Activated naive CD8-positive, alpha-beta T cell (primary cell): ENCODE data around the gene TOR2A.
"Not testable (repeated sequence)": the region's sequence is repeated elsewhere in the genome, so short reads cannot be mapped to it uniquely, and the experiment has no call there.

Experiments used
- H3K27ac Mint-ChIP-seq: one replicate; pipeline ENCODE4 v1.8.0; 2021; ENCODE audit warnings: mixed read lengths
- H3K27me3 Mint-ChIP-seq: one replicate; pipeline ENCODE4 v1.8.0; 2021; ENCODE audit warnings: mixed read lengths
- H3K36me3 Mint-ChIP-seq: one replicate; pipeline ENCODE4 v1.8.0; 2021; ENCODE audit warnings: mixed read lengths
- H3K4me1 Mint-ChIP-seq: one replicate; pipeline ENCODE4 v1.8.0; 2021; ENCODE audit warnings: low read depth, mixed read lengths
- H3K4me3 Mint-ChIP-seq: one replicate; pipeline ENCODE4 v1.8.0; 2021; ENCODE audit warnings: mild to moderate bottlenecking, mixed read lengths
- H3K9me3 Mint-ChIP-seq: one replicate; pipeline ENCODE4 v1.8.0; 2021; ENCODE audit warnings: low read depth, mixed read lengths

The TOR2A gene

GRCh38 chr9:127734747-127735529, at the start of gene TOR2A:
Gene TOR2A, minus strand, starts transcription at chr9:127735294. Its CDS starts 24 bp downstream, at chr9:127735270.
- H3K4me1 Mint-ChIP-seq: peaks cover 17% of the 10 kb centered on the region
- H3K9me3 Mint-ChIP-seq: no peaks in the 10 kb centered on the region

GRCh38 chr9:127783111-127784008, 48.3 kb upstream of the TOR2A start:
- Mint-ChIP-seq H3K27me3 (no peaks in the 10 kb centered on the region), H3K4me1 (peaks cover 67% of the 10 kb centered on the region), H3K36me3 (no peaks in the 10 kb centered on the region), H3K4me3 (peak overlapping the region; percentile 79), H3K9me3 (no peaks in the 10 kb centered on the region), H3K27ac (peak overlapping the region; percentile 96)

More at GRCh38 chr9:127734747-127735529, at the start of gene TOR2A:
- Mint-ChIP-seq H3K4me3 (peak within 1 kb of the TSS; percentile 92), H3K36me3 (no peaks in the 10 kb centered on the region), H3K27me3 (no peaks in the 10 kb centered on the region), H3K27ac (peak within 1 kb of the TSS; percentile 89)

DNA sequence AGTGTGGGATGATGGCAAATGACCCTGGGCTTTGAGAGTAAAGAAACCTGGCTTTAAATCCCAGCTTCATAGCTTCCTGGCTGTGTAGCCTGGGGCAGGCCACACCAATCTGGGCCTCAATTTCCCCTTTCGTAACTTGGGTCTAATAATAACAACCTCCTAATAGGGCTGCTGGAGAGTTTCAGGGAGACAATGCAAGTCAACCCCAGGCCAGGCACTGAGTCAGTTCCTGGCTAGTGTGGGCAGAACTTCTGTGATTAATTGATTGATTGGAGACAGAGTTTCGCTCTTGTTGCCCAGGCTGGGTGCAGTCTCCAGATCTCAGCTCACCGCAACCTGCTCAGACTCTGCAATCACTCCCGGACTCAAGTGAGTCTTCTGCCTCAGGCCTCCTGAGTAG, 46.7 kb upstream of the TOR2A start:
- Mint-ChIP-seq H3K27me3 (no peaks in the 10 kb centered on the region), H3K36me3 (no peaks in the 10 kb centered on the region), H3K4me1 (peaks cover 65% of the 10 kb centered on the region), H3K4me3 (no peak overlapping the region), H3K27ac (peak overlapping the region; percentile 84), H3K9me3 (no peaks in the 10 kb centered on the region)

DNA sequence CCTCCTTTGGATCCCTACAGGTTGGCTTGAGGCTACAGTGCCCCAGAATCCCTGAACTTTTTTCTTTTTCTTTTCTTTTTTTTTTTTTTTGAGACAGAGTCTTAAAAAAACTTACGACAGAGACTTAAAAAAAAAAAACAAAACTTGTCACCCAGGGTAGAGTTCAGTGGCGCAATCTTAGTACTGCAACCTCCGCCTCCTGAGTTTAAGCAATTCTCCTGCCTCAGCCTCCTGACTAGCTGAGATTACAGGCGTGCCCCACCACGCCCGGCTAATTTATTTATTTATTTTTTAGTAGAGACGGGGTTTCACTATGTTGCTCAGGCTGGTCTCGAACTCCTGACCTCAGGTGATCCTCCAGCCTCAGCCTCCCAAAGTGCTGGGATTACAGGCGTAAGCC, 45.8 kb upstream of the TOR2A start:
- Mint-ChIP-seq H3K27ac (peak overlapping the region; percentile 54), H3K4me1 (peaks cover 69% of the 10 kb centered on the region)
- H3K9me3 Mint-ChIP-seq, H3K36me3 Mint-ChIP-seq, H3K27me3 Mint-ChIP-seq, H3K4me3 Mint-ChIP-seq: not testable (repeated sequence)

GRCh38 chr9:127780126-127780885, 45.2 kb upstream of the TOR2A start:
- no peak overlapping the region for H3K4me3 Mint-ChIP-seq

DNA sequence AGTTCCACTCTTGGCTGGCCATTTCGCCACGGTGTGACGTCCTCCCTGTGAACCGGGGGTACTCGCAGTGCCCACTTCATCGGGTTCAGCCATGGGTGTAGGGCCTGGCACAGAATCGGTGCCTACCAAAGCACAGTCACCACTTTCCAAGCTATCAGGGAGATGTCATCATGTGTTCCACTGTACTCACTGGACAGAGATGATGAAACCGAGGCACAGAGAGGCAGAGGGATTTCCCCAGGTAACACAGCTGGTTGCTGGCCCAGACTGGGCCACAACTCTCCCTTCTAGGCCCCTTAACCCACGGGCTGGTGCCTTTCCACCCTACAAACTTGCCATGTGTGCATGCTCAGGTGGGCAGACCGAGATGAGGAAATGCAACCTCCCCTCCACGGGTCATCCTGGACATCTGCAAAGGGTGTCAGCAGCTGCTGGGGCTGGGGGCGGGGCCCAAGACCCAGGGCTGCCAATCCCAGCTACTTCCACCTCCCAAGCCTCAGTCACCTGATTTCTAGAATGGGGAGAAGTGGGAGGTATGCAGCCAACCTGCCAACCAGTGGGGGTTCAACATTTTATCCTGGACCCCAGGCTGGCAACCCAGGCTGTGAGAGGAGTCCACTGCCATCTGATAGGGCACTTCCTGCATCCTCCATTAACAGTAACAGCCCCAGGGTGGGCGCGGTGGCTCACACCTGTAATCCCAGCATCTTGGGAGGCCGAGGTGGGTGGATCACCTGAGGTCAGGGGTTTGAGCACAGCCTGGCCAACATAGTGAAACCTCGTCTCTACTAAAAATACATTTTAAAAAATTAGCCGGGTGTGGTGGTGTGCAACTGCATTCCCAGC, 44.3 kb upstream of the TOR2A start:
- no peaks in the 10 kb centered on the region for H3K36me3 Mint-ChIP-seq
- peak overlapping the region; percentile 99 for H3K27ac Mint-ChIP-seq
- peak overlapping the region; percentile 92 for H3K4me3 Mint-ChIP-seq
- H3K27me3 Mint-ChIP-seq: no peaks in the 10 kb centered on the region
- peaks cover 70% of the 10 kb centered on the region for H3K4me1 Mint-ChIP-seq
- no peaks in the 10 kb centered on the region for H3K9me3 Mint-ChIP-seq

More at GRCh38 chr9:127780126-127780885, 45.2 kb upstream of the TOR2A start:
- peaks cover 69% of the 10 kb centered on the region for H3K4me1 Mint-ChIP-seq
- H3K27me3 Mint-ChIP-seq: no peaks in the 10 kb centered on the region
- peak overlapping the region; percentile 99 for H3K27ac Mint-ChIP-seq
- no peaks in the 10 kb centered on the region for H3K9me3 Mint-ChIP-seq
- H3K36me3 Mint-ChIP-seq: no peaks in the 10 kb centered on the region

- Mint-ChIP-seq H3K4me1 (peaks cover 67% of the 10 kb centered on the region), H3K27me3 (no peaks in the 10 kb centered on the region), H3K36me3 (no peaks in the 10 kb centered on the region), H3K27ac (peak within 1 kb of the TSS; percentile 99), H3K9me3 (no peaks in the 10 kb centered on the region), H3K4me3 (peak within 1 kb of the TSS; percentile 92)
Measured at GRCh38 chr9:127778280-127779135, 43.4 kb upstream of the TOR2A start, which contains the start of gene SH2D3C. Gene SH2D3C, minus strand, starts transcription at chr9:127778666. Its CDS starts 39 bp downstream, at chr9:127778627.

- Mint-ChIP-seq H3K9me3 (no peaks in the 10 kb centered on the region), H3K27me3 (no peaks in the 10 kb centered on the region), H3K4me3 (peak overlapping the region; percentile 92), H3K27ac (peak overlapping the region; percentile 99), H3K36me3 (no peaks in the 10 kb centered on the region), H3K4me1 (peaks cover 63% of the 10 kb centered on the region)
Measured at GRCh38 chr9:127777368-127777980, 42.4 kb upstream of the TOR2A start.

DNA sequence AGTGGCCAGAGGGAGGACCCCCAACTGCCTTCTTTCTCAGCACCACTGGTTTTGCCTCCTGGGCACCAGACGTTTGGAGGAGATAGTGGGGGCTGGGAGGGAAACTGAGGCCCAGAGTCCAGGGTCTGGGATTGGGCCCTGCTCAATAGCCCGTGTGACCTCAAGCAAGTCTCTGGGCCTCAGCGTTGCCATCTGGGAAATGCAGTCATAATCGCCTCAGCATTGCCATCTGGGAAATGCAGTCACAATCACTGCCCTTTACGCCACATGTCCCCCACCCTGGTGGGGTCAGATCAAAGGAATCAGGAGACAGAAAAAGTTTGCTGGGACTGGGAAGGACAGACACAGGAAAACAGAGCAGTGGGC, 41.8 kb upstream of the TOR2A start:
- H3K4me1 Mint-ChIP-seq: peaks cover 62% of the 10 kb centered on the region
- no peaks in the 10 kb centered on the region for H3K27me3 Mint-ChIP-seq
- no peaks in the 10 kb centered on the region for H3K36me3 Mint-ChIP-seq
- no peaks in the 10 kb centered on the region for H3K9me3 Mint-ChIP-seq
- peak overlapping the region; percentile 99 for H3K27ac Mint-ChIP-seq
- H3K4me3 Mint-ChIP-seq: peak overlapping the region; percentile 92

- Mint-ChIP-seq H3K4me1 (peaks cover 61% of the 10 kb centered on the region), H3K27ac (peak overlapping the region; percentile 99), H3K27me3 (no peaks in the 10 kb centered on the region), H3K4me3 (peak overlapping the region; percentile 92), H3K9me3 (no peaks in the 10 kb centered on the region), H3K36me3 (no peaks in the 10 kb centered on the region)
Measured at GRCh38 chr9:127776195-127776923, 41.3 kb upstream of the TOR2A start.

GRCh38 chr9:127773981-127774380, 38.9 kb upstream of the TOR2A start:
- Mint-ChIP-seq H3K27ac (peak overlapping the region; percentile 29), H3K4me1 (peaks cover 64% of the 10 kb centered on the region), H3K9me3 (no peaks in the 10 kb centered on the region)

GRCh38 chr9:127773272-127773671, 38.2 kb upstream of the TOR2A start:
- Mint-ChIP-seq H3K4me1 (peaks cover 67% of the 10 kb centered on the region), H3K4me3 (no peak overlapping the region), H3K36me3 (peaks cover 4% of the 10 kb centered on the region), H3K27ac (no peak overlapping the region), H3K27me3 (no peaks in the 10 kb centered on the region), H3K9me3 (no peaks in the 10 kb centered on the region)

More at GRCh38 chr9:127773981-127774380, 38.9 kb upstream of the TOR2A start:
- Mint-ChIP-seq H3K4me3 (no peak overlapping the region), H3K27me3 (no peaks in the 10 kb centered on the region), H3K36me3 (peaks cover under 1% of the 10 kb centered on the region)
